GM21619 (cell line): ENCODE measurements around the gene KLHL14.
"Not testable (repeated sequence)": the region's sequence is repeated elsewhere in the genome, so short reads cannot be mapped to it uniquely, and the experiment has no call there.

ENCODE experiments used
- ATAC-seq: cut with Tn5 transposase; IDR thresholded peaks from one replicate; pipeline ENCODE4 v1.9.1; 2021; ENCODE audit not compliant: unreplicated experiment

The KLHL14 gene

GRCh38 chr18:32661486-32662299 is 111.1 kb downstream of the KLHL14 start:
- ATAC-seq, result no peak

GRCh38 chr18:32654507-32654906 is 118.3 kb downstream of the KLHL14 start:
- ATAC-seq, result not testable (repeated sequence)

- ATAC-seq, result not testable (repeated sequence)
Observed at GRCh38 chr18:32637659-32638058, 135.2 kb downstream of the KLHL14 start.

- no peak for ATAC-seq
Observed at GRCh38 chr18:32637226-32637625, 135.6 kb downstream of the KLHL14 start.

- no peak for ATAC-seq
Observed at GRCh38 chr18:32634876-32635431, 137.9 kb downstream of the KLHL14 start.

- ATAC-seq, result no peak
Observed at GRCh38 chr18:32629981-32630700, 142.7 kb downstream of the KLHL14 start.

GRCh38 chr18:32629292-32629691 is 143.5 kb downstream of the KLHL14 start:
- ATAC-seq, result no peak

- no peak for ATAC-seq
Observed at GRCh38 chr18:32624182-32624723, 148.6 kb downstream of the KLHL14 start.

GRCh38 chr18:32623563-32623962 is 149.3 kb downstream of the KLHL14 start:
- ATAC-seq, result no peak
